HG02973 (cell line): ENCODE measurements around the gene ABCG1.

Experiments
- ATAC-seq: cut with Tn5 transposase; IDR thresholded peaks from one replicate; pipeline ENCODE4 v1.9.1; 2021; ENCODE audit warnings: moderate library complexity; ENCODE audit not compliant: unreplicated experiment

The ABCG1 gene

GRCh38 chr21:42317826-42318746, 99.1 kb downstream of the ABCG1 start:
- ATAC-seq: no peak

GRCh38 chr21:42319376-42319775, 100.4 kb downstream of the ABCG1 start:
- no peak for ATAC-seq

- no peak for ATAC-seq
Observed at GRCh38 chr21:42319851-42320572, 101.1 kb downstream of the ABCG1 start.

GRCh38 chr21:42320791-42321190, 101.9 kb downstream of the ABCG1 start:
- ATAC-seq: no peak

GRCh38 chr21:42321231-42321630, 102.3 kb downstream of the ABCG1 start:
- ATAC-seq: no peak

GRCh38 chr21:42321845-42322244, 102.9 kb downstream of the ABCG1 start:
- ATAC-seq: no peak

- ATAC-seq: no peak
Observed at GRCh38 chr21:42324896-42325295, 106.0 kb downstream of the ABCG1 start.

GRCh38 chr21:42330380-42331371, 111.7 kb downstream of the ABCG1 start:
- ATAC-seq: no peak

GRCh38 chr21:42331660-42332059, 112.7 kb downstream of the ABCG1 start:
- no peak for ATAC-seq

GRCh38 chr21:42332557-42333317, 113.8 kb downstream of the ABCG1 start:
- no peak for ATAC-seq

- no peak for ATAC-seq
Observed at GRCh38 chr21:42336054-42336453, 117.1 kb downstream of the ABCG1 start.

GRCh38 chr21:42337276-42337675, 118.3 kb downstream of the ABCG1 start:
- no peak for ATAC-seq

GRCh38 chr21:42337830-42338728, 119.1 kb downstream of the ABCG1 start:
- ATAC-seq: no peak

GRCh38 chr21:42338729-42339715, 120.1 kb downstream of the ABCG1 start:
- no peak for ATAC-seq

- no peak for ATAC-seq
Observed at GRCh38 chr21:42340187-42341050, 121.5 kb downstream of the ABCG1 start.

GRCh38 chr21:42341776-42342542, 123.0 kb downstream of the ABCG1 start:
- no peak for ATAC-seq
